Measurements from ENCODE around the gene ELAVL1. TPM values are rescaled to one million over a fixed set of nuclear protein-coding genes. Genes with fewer than 3 reads are reported as not detected.
A peak's percentile ranks its signal among the peaks of the same experiment; 100 is the strongest.

The ELAVL1 gene
- total and polyA plus RNA-seq, 9 of the 15 experiments (the other 6 are each of a cell fraction or from before 2014, with no cell fraction given), result 4.3 to 172 (median 69.2) TPM

DNA sequence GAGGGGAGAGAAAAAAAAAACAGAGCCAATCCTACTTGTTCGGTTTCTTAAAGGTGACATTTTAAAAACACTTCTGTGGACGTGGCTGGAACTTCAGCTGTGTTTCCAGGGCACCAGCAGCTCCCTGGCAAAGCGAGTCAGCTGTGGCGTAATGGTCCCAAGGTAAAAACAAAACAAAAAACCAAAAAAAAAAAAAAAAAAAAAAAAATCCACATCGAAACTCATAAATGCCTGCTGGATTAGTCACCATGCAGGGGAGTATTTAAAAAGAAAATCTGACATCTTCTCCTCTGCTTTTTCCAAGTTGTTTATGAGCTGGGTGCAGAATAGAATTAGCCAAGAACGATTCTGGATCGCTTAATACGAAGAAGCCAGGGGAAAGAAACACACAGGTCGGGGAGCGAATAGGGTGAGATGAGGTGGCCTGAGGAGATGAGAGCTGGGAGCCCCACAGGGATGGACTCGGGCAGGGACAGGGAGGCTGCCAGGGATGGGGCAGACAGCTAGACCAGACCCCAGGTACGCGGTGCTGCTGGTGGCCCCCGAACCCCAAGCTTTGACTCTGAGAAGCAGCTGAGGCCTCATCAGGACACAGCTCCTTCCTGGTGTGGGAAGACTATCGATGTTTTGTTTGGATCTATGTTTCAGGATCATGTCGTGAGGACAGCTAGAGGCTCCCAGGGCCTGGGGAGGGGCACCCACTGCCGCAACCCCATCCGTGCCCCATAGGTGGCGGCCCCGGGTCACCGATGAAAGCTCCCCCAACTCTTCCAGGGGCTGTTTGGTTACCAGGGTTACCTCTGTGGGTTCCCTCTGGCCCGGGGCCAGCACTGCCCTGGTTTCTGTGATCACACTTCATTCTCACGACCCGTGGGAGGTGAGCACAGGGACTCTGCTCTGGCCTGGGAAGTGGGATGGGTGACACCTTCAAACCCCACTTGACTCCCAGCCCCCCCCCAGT is 76.4 kb downstream of the ELAVL1 start (continued):
- TF ChIP-seq, protein P1, sequence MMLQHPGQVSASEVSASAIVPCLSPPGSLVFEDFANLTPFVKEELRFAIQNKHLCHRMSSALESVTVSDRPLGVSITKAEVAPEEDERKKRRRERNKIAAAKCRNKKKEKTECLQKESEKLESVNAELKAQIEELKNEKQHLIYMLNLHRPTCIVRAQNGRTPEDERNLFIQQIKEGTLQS (IDR thresholded peaks at IDR 0.05), result 0 out of 2 replicates have a peak, but pooled peaks have one; percentile 39
- TF ChIP-seq, protein P1 (CRISPR knock-in tag; conservative IDR thresholded peaks at IDR 0.05), result no peak
- TF ChIP-seq POLR2G (IDR thresholded peaks at IDR 0.05; ENCODE audit: low read depth, low read length) (peak; percentile 69), RFX5 (IDR thresholded peaks at IDR 0.05; ENCODE audit: low read depth, low read length) (no peak), FOXJ2 (tag; IDR thresholded peaks at IDR 0.05) (peak; percentile 93)
- TF ChIP-seq, protein P2, sequence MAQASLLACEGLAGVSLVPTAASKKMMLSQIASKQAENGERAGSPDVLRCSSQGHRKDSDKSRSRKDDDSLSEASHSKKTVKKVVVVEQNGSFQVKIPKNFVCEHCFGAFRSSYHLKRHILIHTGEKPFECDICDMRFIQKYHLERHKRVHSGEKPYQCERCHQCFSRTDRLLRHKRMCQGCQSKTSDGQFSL (CRISPR knock-in tag; IDR thresholded peaks at IDR 0.05), result peak; percentile 89
- TF ChIP-seq, protein P2 (tag; IDR thresholded peaks at IDR 0.05), result peak in 1 of 2 experiments; percentile 75; a peak in 2 of 4 replicates
- TF ChIP-seq, protein P3, sequence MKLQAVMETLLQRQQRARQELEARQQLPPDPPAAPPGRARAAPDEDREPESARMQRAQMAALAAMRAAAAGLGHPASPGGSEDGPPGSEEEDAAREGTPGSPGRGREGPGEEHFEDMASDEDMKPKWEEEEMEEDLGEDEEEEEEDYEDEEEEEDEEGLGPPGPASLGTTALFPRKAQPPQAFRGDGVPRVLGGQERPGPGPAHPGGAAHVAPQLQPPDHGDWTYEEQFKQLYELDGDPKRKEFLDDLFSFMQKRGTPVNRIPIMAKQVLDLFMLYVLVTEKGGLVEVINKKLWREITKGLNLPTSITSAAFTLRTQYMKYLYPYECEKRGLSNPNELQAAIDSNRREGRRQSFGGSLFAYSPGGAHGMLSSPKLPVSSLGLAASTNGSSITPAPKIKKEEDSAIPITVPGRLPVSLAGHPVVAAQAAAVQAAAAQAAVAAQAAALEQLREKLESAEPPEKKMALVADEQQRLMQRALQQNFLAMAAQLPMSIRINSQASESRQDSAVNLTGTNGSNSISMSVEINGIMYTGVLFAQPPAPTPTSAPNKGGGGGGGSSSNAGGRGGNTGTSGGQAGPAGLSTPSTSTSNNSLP (IDR thresholded peaks at IDR 0.05; ENCODE audit: borderline replicate concordance, low read depth, low read length), result no peak
